GDM1 (cell line): ENCODE results near the gene TIPRL.

ENCODE experiments used
- DNase-seq: peaks from one replicate; lab custom pipeline; 2025; lab: John Stamatoyannopoulos, UW

TIPRL gene

DNA sequence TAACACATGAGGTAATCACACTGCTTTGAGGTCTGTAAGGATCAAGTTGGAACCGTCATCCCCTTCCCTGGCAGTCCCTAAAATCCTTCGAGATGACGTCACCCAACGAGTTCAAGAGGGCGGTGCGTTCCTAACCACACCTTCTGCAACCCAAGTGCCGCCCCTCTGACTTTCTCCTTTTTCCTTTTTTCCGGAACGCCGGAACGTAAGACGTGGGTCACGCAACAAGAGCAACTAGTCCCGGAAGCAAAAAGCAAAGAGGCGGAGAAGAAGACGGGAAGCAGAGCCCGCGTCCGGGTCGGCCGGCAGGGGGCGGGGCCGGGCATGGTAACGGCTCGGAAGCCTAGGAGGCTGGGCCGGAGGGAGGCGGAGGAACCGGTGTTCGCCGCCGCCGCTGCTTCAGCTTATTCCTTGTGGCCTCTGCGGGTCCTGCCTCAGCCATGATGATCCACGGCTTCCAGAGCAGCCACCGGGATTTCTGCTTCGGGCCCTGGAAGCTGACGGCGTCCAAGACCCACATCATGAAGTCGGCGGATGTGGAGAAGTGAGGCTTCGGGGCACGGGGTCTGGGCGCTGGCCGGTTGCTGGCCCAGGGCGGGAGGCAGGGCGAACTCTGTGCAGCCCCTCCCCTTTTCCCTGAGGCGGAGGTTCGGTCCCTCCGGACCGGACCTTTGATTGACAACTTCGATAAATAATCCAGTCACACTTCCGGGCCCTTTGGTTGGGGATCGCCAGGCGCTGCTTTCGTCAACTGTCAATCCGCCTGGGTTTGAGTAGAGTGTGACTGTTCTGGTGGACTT lies at the start of gene TIPRL:
Gene TIPRL, plus strand, starts transcription at position 325 of the 800 bp plus-strand sequence. Its CDS starts 116 bp downstream, at position 441.
- DNase-seq, result peak; percentile 96

DNA sequence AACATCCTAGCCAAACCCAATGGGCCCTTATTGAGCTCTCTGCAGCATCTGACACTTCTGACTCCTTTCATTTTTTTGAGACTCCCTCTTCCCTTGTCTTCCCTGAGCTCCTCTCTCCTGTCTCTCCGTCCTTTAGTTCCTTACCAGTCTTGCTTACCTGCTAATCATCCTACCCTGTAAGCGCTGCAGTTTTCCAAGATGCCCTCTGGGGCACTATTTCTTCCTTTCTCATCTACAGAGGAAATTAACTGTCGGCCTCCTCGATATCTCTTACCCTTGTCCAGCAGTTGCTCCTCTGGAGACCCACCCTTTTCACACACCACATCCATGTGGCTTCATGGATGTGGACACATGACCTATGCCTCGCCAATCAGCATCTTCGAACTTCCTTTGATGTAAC lies 48.8 kb upstream of the TIPRL start:
- DNase-seq, result no peak

DNA sequence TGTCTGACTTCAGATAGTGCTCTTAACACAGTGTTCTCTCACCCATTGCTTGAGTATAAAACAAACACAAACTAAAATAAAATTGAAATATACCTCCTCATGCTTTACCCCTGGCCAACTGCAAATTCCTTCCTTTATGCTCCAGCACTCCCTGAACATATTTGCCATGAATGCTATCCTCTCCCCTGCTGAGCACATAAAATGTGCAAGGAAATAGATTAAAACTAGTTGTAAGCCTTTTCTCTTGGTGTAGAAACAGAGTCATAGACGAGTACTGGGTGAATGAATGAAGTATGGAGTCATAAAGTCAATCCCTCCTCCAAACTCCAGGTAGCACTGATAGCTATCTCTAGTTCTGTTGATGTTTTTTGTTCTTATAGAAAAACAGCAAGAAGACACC lies 44.6 kb upstream of the TIPRL start:
- no peak for DNase-seq

DNA sequence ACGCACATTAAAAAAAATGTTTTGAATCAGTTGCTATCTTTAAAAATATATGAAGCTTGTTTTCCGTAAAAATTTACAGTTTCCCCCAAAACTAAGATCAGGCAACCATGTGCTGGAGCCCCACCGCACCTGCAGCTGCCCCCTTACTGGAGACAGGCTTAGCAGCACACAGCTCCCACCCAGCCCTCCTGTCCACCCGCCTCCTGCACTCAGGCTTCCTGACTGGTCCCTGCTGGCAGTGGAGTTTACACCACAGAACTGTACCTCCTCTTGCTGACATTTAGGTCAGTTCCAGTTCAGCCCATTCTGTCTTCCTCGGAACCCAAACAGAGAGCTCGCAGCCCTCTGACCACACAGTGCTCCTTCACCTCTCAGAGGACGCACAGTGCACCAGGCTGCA lies 44.1 kb upstream of the TIPRL start:
- DNase-seq, result no peak

DNA sequence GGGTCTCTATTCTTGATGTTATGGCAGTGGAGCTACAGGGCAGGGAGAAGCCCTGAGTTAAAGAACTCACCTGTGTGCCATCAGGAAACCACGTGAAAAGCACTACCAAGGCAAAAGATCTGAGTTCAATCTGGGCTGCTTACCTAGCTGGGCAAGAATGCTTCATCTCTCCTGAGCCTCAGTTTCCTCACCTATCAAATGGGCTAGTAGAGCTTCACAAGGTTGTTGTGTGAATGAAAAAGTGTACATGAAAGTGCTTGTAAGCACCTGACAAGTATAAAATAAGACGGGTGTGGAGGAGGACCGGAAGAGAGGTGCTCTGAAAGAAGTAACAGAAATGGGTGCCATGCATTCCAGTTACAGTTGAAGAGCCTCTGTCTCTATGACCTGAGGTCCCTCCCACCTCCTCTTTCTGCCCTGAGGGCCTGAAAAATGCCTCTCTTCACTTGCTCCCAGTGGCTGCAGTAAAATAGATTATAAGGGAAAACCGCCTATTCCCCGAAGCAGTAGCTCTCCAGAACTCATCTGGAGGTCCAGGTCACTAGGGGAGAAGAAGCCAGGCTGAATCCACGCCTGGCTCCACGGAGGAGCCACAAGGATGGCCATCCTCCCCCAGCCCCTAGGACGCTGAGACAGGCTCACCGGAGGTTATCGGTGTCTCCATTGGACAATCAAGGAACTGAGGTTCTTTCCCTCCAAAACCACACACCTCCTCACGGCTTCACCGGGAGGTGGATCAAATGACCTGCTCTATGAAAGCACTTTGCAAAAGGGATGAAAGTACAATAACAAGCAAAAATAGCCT lies 43.4 kb upstream of the TIPRL start:
- DNase-seq, result no peak

DNA sequence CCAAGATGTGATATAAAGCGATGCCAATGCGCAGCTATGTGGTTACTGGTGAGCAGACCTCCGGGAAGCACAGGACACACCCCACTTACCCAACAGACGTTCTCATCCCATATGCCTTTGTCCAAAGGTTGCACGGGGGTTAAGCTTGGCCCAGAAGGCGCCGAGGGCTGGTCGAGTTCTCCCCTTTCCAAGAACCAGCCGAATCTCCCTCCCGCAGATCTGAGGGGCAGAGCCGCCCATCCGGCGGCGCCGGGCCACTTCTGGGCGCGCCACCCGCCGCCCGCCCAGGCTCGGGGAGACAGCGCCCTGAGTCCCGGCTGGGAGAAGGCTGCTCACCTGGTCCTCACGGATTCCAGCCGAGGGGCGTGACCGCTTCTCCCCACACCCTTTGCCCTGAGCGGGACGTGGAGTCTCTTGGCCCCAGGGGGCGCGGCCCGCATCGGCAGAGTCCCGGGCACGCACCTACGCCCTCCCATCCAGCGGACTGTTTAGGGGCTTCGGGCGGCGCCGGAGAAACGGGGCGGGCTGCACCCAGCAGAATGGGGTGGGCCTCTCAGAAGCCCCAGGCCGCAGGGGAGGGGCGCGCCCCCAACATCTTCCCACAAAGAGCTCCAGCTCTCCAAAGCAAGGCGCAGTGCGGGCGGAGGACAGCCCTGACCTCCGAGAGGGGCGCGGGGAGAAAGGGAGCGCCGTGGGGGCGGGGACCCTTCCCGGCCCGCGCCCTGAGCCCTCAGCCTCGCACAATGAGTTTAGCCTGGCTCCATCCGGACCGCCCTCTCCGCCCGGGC lies 42.6 kb upstream of the TIPRL start:
- no peak for DNase-seq

DNA sequence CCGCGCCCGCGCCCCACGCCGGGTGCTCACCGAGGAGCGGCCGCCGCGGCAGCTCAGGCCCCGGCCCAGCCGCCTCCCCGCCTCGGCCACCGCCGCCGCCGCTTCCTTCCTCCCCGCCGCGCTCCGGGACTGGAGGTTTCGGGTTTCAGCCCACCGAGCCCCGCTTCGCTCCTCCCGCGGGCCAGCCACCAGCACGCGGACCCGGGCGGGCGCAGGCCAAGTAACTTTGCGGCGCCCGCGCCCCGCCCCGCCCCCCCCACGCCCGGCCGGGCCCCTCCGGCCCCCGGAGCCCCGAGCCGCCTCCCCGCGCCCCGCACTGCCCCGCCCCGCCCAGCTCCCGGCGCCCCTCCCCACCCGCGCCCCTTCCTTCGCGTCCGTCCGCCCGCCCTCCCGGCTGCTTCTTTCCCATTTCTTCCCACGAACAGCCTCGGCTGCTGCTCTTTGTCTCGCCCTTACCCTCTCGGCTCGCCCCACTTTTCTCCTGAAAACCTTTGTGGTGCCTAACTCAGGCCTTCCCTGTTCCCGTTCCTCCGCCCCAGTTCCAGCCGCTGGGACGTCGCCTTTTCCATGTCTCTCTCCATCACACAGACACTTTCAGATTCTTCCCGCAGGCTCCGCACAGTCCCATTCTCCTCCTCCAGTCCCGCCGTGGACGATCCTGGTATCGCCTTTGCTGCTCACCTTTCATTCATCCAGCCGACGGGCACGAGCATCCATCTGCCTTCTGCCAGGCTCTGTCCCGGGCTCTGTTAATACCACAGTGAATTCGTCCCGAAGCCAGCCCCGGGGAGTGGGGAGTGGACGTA lies 41.9 kb upstream of the TIPRL start, which contains the start of gene GPR161:
Gene GPR161, minus strand, starts transcription at position 222 of the 806 bp plus-strand sequence. CDS start 32,080 bp downstream, outside the sequence.
- peak; percentile 29 for DNase-seq

DNA sequence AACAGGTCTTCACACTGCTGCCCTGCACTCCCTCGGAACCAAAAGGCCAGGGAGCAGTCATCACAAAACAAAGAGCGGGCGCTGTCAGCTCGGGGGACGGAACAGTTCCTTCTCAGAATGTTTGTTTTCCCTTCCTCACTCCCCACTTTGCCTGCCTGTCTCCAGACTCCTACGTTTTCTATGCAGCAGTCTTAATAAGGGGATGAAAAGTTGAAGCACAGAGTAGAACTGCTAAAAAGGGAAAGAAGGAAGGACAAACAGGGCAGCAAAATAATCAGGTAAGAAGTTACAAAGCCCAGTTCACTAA lies 41.3 kb upstream of the TIPRL start:
- no peak for DNase-seq

DNA sequence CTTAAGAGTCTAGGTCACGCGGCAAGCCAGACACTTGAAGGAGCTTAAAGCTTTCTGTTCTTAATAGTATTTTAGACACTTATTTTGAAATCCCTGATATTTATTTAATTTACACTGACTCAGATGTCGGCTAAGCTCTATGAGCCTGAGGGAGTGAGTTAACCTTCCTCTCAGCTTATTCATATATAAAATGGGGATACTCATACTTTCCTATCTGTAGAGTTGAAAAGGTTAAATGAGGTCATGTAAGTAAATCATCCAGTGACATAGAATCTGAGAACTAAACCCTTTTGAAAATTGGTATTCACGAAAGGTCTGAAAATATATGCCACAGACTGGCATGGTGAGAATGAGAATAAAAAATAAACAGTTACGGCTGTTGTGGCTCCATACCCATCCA lies 40.6 kb upstream of the TIPRL start:
- DNase-seq, result no peak

DNA sequence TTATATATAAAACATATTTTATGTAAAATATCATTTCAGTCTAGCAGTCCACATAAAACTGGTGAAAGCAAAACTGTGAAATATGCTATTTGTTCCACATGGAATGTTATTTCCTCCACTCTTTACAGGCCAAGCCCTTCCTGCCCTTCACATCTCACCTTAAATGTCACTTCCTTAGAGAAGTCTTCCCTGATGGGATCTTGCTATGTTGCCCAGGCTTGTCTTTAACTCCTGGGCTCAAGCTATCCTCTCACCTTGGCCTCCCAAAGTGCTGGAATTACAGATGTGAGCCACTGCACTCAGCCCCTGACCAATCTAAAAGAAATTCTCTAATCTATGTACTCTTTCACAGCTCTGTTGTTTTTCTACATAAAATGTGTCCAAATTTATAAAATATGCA lies 39.7 kb upstream of the TIPRL start:
- no peak for DNase-seq

DNA sequence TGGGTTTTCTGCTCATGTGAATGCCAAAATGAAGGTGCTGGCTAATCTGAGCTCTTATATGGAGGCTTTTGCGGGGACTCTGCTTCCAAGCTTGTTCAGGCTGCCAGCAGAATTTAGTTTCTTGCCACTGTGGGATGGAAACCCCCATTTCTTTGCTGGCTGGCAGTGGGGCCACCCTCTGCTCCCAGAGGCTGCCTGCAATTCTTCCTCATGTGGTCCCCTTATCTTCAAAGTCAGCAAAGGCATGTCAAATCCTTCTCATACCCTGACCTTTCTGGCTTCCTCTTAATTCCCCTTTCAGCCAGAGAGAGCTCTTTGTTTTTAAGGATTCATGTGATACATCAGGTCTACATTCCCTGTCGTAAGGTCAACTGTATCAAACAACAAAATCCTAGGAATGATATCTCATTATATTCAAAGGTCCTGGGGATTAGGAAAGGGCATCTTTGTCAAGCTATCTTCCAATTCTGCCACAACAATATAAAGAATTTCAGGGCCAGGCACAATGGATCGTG lies 36.8 kb upstream of the TIPRL start:
- no peak for DNase-seq

DNA sequence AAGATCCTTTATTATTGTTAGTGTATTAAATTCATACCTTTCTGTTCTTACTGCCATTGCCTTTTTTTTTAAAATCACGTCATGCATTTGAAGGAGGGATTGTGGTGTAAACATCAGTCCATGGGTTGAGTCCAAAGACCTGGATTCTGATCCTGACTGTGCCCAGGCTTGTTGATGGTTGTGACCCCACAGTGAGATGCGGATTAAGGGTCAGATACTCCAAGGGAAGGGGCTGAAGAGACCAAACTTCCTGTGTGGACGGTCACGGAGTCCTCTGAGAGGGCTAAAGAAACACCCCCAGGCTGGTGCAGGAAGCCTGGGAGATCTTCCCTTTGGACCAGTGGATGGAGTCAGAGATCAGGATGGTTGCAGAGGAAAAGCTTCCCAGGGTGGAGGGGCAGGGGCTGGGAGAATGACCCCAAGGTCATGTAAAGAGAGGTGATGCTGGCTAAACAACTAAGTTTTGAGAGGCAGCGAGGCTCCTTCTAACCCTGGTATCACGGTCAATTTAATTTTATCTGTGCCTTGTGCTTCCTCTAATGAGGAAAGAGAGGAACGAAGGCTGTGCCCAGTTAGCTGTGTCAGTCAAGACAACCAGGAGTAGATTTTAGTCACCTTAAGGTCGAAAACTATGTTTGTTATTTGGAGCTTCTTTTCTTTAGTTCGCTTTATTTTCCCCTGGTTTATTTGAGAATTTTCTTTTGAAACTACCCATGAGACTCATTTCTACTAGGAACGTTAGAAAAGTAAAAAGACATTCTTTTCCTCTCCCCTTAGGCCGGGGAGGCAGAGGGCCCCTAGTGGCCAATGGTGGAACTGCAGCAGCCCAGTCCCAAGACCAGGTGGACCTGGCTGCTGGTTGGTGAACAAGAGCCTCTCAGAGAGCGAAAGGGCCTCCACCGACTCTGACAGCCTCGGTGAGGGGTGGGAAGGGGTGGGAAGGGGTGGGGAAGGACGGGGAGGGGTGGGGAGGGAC lies 33.3 kb upstream of the TIPRL start:
- DNase-seq, result peak; percentile 88

DNA sequence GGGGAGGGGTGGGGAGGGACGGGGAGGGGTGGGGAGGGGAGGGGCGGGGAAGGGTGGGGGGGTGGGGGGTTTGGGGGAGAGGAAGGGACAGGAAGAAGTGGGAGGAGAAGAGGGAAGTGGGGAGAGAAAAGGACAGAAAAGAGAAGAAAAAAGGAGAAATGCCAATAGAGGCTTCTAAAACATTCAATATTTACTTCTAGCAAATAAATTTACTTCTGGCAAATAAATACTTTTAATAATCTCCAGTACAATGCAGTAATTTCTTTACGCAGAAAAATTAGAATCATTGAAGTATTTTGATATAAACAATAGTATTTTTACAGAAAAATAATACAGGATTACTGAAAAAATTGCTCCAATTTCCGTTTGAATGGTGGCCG lies 32.6 kb upstream of the TIPRL start:
- DNase-seq, result no peak

DNA sequence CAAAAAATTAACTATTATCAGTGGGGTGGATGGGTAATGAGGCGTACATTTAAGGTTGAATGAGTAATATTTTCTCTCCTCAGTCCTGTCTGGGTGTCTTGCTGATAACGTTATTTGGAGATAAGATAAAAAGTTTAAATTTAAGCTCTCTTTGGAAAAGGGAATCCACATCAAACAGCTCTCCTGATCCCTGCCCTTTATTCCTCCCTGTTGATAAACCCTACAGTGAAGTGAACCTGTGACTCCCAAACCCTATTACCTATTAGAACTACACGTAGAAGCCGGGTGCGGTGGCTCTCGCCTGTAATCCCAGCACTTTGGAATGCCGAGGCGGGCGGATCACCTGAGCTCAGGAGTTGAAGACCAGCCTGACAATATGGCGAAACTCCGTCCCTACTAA lies 32.1 kb upstream of the TIPRL start:
- DNase-seq, result no peak

DNA sequence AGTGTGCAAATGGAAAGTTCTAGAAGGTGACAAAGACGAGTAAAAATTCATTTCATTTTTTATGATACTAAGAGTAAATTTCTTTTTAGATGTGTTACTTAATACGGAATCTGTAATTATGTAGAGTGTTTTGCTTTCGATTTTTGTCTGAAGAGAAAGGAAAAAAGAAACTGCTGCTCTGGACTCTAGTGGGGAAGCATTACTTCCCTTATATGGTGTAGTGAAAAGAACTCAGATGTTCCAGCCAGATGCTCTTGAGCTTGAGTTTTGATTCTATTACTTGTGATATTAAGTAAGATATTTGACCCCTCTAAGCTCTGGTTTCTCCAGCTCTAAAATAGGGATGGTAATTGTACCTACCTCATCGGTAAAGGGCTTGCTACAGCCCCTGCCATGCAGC lies 29.8 kb upstream of the TIPRL start:
- DNase-seq, result no peak

DNA sequence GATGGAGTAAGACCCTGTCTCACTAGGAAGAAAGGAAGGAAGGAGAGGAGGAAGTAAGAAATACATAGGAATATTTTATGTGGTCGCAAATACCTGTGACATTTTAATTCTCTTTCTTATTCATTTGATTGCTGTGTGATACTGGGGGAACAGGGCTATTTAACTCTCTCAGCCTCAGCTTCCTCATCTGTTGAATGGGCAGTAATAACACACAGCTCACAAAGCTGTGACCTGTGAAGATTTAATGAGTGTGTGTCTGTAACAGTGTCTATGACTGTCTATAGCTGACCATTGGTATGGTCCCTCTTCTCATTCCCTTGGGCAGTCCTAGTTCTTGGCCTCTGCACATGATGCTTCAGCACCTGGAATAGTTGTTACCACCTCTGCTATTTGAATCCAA lies 28.5 kb upstream of the TIPRL start:
- DNase-seq, result no peak

DNA sequence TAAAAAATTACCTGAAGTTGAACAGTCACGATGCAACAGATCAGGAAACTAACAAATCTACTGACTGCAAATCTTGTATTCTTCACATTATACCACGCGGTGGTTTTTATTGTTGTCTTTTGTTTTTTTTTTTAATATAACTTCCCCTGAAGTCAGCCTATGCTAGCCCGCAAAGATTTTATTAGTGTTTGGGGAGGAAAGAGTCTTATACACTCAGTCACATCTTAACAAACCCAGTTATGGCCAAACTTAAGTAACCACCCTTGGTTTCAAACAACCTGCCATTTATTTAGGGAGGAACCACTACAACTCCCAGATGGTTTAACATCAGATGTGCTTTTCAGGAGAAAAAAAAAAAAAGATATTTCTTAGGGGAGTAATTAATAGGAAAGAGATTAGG lies 26.8 kb upstream of the TIPRL start:
- no peak for DNase-seq

DNA sequence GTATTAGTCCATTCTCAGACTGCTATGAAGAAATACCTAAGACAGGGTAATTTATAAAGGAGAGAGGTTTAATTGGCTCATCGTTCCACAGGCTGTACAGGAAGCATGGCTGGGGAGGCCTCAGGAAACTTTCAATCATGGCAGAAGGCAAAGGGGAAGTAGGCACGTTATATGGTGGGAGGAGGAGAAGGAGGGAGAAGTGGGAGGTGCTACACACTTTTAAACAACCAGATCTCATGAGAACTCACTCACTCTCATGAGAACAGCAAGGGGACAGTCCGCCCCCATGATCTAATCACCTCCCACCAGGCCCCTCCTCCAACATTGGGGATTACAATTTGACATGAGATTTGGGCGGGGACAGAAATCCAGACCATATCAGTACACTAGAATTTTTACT lies 24.1 kb upstream of the TIPRL start:
- peak; percentile 24 for DNase-seq

DNA sequence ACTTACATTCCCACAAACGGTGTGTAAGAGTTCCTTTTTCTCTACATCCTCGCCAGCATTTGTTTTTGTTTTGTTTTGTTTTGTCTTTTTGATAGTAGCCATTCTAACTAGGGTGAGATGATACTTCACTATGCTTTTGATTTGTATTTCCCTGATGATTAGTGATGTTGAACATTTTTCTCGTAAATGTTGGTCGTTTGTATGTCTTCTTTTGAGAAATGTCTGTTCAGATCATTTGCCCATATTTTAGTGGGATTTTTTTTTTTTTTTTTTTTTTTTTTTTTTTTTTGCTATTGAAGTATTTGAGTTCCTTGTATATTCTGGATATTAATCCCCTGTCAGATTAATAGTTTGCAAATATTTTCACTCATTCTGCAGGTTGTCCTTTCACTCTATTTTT lies 22.9 kb upstream of the TIPRL start:
- DNase-seq, result no peak

DNA sequence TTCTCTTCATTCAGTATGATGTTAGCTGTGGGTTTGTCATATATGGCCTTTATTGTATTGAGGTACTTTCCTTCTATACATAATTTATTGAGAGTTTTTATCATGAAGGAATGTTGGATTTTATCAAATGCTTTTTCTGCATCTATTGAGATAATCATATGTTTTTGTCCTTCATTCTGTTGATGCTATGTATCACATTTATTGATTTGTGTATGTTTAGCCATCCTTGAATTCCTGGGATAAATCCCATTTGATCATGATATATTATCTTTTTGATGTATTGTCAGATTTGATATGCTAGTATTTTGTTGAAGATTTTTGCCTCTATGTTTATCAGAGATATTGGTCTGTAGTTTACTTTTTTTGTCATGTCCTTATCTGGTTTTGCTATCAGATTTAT lies 21.1 kb upstream of the TIPRL start:
- DNase-seq, result no peak
